NT2/D1 (cell line): Measurements from ENCODE around the gene STK32B.
"Not testable (repeated sequence)": the region's sequence is repeated elsewhere in the genome, so short reads cannot be mapped to it uniquely, and the experiment has no call there.

Source experiments
- SUZ12 ChIP-seq: IDR thresholded peaks from 2 replicates; pipeline ENCODE4 v1.6.1; 2011; ENCODE audit not compliant: insufficient read length, insufficient read depth; ENCODE audit errors: extremely low read depth
- YY1 ChIP-seq: IDR thresholded peaks from 2 replicates; pipeline ENCODE4 v1.6.1; 2011; ENCODE audit not compliant: insufficient read length, insufficient read depth
- ZNF274 ChIP-seq: IDR thresholded peaks from 2 replicates; pipeline ENCODE4 v1.6.1; 2011; ENCODE audit warnings: mild to moderate bottlenecking, low read depth, low read length

DNA sequence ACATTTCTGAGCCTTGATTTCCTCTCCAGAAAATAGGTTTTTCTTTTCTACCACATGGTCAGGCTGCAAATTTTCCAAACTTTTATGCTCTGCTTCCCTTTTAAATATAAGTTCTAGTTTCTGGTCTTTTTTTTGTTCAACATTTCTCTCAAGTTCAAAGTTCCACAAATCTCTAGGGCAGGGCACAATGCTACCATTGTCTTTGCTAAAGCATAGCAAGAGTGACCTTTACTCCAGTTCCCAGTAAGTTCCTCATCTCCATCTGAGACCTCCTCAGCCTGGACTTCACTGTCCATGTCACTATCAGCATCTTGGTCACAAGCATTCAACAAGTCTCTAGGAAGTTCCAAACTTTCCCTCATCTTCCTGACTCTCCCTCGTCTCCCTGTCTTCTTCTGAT lies 228.8 kb downstream of the STK32B start:
- not testable (repeated sequence) for TF ChIP-seq YY1, SUZ12, ZNF274
